ENCODE results near the gene FAF1. TPM values are rescaled to one million over a fixed set of nuclear protein-coding genes. Genes with fewer than 3 reads are reported as not detected.

The FAF1 gene
- total and polyA plus RNA-seq, 2 donors (not counting 3 experiments of a cell fraction or from before 2014, with no cell fraction given) = 9.0 to 57.6 TPM

DNA sequence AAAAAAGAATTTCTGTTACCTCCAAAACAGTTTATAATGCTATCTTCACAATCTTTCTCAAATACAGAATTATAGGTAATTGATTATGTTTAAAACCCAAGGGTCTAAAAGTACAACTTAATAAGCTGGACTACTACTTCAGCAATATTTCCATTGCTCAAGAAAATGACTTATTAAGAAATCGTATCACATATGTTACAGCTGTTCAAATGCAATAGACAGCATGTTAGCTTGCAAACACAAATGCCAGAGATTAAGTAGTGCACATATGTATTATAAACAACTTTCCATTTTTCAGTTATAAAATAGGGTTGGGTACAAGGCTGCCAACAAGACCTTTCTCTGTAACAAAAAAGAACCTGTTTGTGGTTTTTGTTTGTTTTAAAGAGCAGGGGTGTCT lies 325.8 kb downstream of the FAF1 start:
- no peaks in the 10 kb centered on the region for H3K36me3 ChIP-seq (ENCODE audit: control insufficient read depth in 2 of 2, extremely low read depth in 1 of 2, insufficient read depth in 2 of 2, low read length in 2 of 2)
- BruUV-seq (replicated peaks) = no TSS peak
- DNase-seq (ENCODE audit: low read depth, low spot score) (no peak), FAIRE-seq (no peak)
- TF ChIP-seq POLR2AphosphoS5 (IDR thresholded peaks at IDR 0.05; ENCODE audit: insufficient read depth, low read depth, low read length) = no peak
- TF ChIP-seq POLR2A (IDR thresholded peaks at IDR 0.05; ENCODE audit: low read depth, low read length) = no peak
- TF ChIP-seq, protein P1, sequence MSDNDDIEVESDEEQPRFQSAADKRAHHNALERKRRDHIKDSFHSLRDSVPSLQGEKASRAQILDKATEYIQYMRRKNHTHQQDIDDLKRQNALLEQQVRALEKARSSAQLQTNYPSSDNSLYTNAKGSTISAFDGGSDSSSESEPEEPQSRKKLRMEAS (IDR thresholded peaks at IDR 0.05; ENCODE audit: insufficient read depth, insufficient read length) = no peak
- no peak for TF ChIP-seq EZH2 (IDR thresholded peaks at IDR 0.05; ENCODE audit: borderline replicate concordance, low read depth, low read length, severe bottlenecking)
- no peak for TF ChIP-seq GATA2 (IDR thresholded peaks at IDR 0.05; ENCODE audit: insufficient read depth, insufficient read length, low read depth, low read length)
- TF ChIP-seq JUN (IDR thresholded peaks at IDR 0.05; ENCODE audit: borderline replicate concordance, insufficient read depth, insufficient read length, low read depth) = no peak
- TF ChIP-seq FOS (IDR thresholded peaks at IDR 0.05; ENCODE audit: borderline replicate concordance, insufficient read depth, low read length) = no peak
- TF ChIP-seq, protein P2, sequence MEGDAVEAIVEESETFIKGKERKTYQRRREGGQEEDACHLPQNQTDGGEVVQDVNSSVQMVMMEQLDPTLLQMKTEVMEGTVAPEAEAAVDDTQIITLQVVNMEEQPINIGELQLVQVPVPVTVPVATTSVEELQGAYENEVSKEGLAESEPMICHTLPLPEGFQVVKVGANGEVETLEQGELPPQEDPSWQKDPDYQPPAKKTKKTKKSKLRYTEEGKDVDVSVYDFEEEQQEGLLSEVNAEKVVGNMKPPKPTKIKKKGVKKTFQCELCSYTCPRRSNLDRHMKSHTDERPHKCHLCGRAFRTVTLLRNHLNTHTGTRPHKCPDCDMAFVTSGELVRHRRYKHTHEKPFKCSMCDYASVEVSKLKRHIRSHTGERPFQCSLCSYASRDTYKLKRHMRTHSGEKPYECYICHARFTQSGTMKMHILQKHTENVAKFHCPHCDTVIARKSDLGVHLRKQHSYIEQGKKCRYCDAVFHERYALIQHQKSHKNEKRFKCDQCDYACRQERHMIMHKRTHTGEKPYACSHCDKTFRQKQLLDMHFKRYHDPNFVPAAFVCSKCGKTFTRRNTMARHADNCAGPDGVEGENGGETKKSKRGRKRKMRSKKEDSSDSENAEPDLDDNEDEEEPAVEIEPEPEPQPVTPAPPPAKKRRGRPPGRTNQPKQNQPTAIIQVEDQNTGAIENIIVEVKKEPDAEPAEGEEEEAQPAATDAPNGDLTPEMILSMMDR (IDR thresholded peaks at IDR 0.05; ENCODE audit: extremely low read depth in 1 of 2, insufficient read depth in 1 of 2, low read depth in 1 of 2, low read length in 2 of 2) = no peak
- no peak for TF ChIP-seq MYC (IDR thresholded peaks at IDR 0.05; ENCODE audit: low read depth, low read length)
- dilution Hi-C loops (cut with MboI; ENCODE audit: extremely low pct_ligation_motif_present, low sequenced_read_pairs) (no loop called here), intact Hi-C loops (cut with micrococcal nuclease) (no loop called here)
- no peak overlapping the region for H3K9ac ChIP-seq (replicated peaks; ENCODE audit: extremely low read depth, insufficient read depth, low read length)
- H3K4me1 ChIP-seq (ENCODE audit: control insufficient read depth, extremely low read depth, insufficient read depth, low read length) = no peaks in the 10 kb centered on the region
- CTCF ChIA-PET = no interaction called here
- H3K4me3 ChIP-seq (replicated peaks in 1 of 3; ENCODE audit: insufficient read depth in 1 of 3, low read depth in 1 of 3, low read length in 3 of 3) = no peak overlapping the region
- no peak overlapping the region for H3K4me2 ChIP-seq (ENCODE audit: insufficient read depth, low read length)
- POLR2A ChIA-PET = no interaction called here
- H3K79me2 ChIP-seq (ENCODE audit: control insufficient read depth, insufficient read depth, low read length) = no peaks in the 10 kb centered on the region
- H4K20me1 ChIP-seq (replicated peaks; ENCODE audit: control insufficient read depth, extremely low read depth, insufficient read depth, low read length) = no peaks in the 10 kb centered on the region
- H3K9me1 ChIP-seq (replicated peaks; ENCODE audit: control insufficient read depth, extremely low read depth, insufficient read depth, low read length) = no peaks in the 10 kb centered on the region
- no peak overlapping the region for H3K27ac ChIP-seq (ENCODE audit: insufficient read depth, low read depth, low read length)
- H3K27me3 ChIP-seq (ENCODE audit: control insufficient read depth in 2 of 2, insufficient read depth in 2 of 2, low read length in 2 of 2) = no peaks in the 10 kb centered on the region
- H3K9me3 ChIP-seq (replicated peaks; ENCODE audit: control insufficient read depth, insufficient read depth, low read length) = no peaks in the 10 kb centered on the region
- H2AFZ ChIP-seq (ENCODE audit: low read depth, low read length) = no peak overlapping the region
